NT2/D1 (cell line): ENCODE results near the gene HHIPL1.

Experiments used
- DNase-seq: peaks from one replicate; pipeline ENCODE4 v3.0.0-alpha.2; 2011; ENCODE audit warnings: low read depth, low spot score
- H3K27me3 ChIP-seq: 2 replicates; pipeline ENCODE4 v1.6.0; 2011; ENCODE audit warnings: mild to moderate bottlenecking; ENCODE audit not compliant: insufficient read length, insufficient read depth
- H3K36me3 ChIP-seq: 2 replicates; pipeline ENCODE4 v1.6.1; 2011; ENCODE audit warnings: mild to moderate bottlenecking, low read length, mixed read lengths; ENCODE audit not compliant: insufficient read depth, insufficient read length
- H3K4me1 ChIP-seq: 2 replicates; pipeline ENCODE4 v1.5.1; 2011; ENCODE audit not compliant: insufficient read depth, insufficient read length
- H3K4me3 ChIP-seq: 2 replicates; pipeline ENCODE4 v1.5.1; 2011; ENCODE audit warnings: low read depth; ENCODE audit not compliant: insufficient read length
- H3K9ac ChIP-seq: 2 replicates; pipeline ENCODE4 v1.6.0; 2011; ENCODE audit warnings: low read depth; ENCODE audit not compliant: insufficient read length
- H3K9me3 ChIP-seq: 2 replicates; pipeline ENCODE4 v1.5.1; 2011; ENCODE audit warnings: mild to moderate bottlenecking, low read length; ENCODE audit not compliant: insufficient read depth
- SUZ12 ChIP-seq: IDR thresholded peaks from 2 replicates; pipeline ENCODE4 v1.6.1; 2011; ENCODE audit not compliant: insufficient read length, insufficient read depth; ENCODE audit errors: extremely low read depth
- YY1 ChIP-seq: IDR thresholded peaks from 2 replicates; pipeline ENCODE4 v1.6.1; 2011; ENCODE audit not compliant: insufficient read length, insufficient read depth
- ZNF274 ChIP-seq: IDR thresholded peaks from 2 replicates; pipeline ENCODE4 v1.6.1; 2011; ENCODE audit warnings: mild to moderate bottlenecking, low read depth, low read length

The HHIPL1 gene

DNA sequence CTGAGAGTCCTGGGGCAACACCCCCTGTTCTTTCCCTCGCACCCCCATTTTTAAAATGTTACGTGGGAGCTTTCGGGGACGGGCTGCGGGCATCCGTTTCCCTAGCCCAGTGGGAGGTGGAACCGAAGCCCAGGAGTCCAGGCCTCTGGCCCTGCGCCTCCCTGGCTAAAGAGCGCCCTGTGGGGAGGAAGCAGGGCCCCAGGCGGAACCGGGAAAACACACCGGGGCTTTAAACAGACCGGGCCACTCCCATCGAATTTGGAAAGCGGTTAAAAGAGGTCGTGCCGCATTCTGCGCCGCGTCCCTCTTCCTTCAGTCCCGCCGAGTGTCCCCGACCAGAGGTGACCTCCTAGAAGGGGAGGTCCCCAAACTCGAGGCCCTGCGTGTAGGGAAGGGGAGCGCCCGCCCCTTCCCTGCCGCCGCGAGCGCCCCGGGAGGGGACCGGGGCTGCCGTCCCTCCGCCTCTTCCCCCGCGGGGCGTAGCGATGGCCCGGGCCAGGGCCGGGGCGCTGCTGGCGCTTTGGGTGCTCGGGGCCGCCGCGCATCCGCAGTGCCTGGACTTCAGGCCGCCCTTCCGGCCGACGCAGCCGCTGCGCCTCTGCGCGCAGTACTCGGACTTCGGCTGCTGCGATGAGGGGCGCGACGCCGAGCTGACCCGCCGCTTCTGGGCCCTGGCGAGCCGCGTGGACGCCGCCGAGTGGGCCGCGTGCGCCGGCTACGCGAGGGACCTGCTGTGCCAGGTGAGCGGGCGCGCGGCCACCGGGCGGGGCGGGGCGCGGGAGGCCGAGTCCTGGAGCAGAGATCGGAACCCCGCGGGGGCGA, at the start of gene HHIPL1:
HHIPL1 (plus strand) TSS at position 407 of the 822 bp plus-strand sequence; CDS start at position 486, 79 bp downstream.
- Histone ChIP-seq H3K4me3 (peak within 1 kb of the TSS; percentile 47), H3K27me3 (peaks cover 24% of the 10 kb centered on the region), H3K4me1 (peaks cover 3% of the 10 kb centered on the region), H3K9ac (peak within 1 kb of the TSS; percentile 76), H3K9me3 (no peaks in the 10 kb centered on the region), H3K36me3 (no peaks in the 10 kb centered on the region)
- DNase-seq = no peak
- TF ChIP-seq YY1 = no peak
- no peak for TF ChIP-seq SUZ12
- TF ChIP-seq ZNF274 = no peak

DNA sequence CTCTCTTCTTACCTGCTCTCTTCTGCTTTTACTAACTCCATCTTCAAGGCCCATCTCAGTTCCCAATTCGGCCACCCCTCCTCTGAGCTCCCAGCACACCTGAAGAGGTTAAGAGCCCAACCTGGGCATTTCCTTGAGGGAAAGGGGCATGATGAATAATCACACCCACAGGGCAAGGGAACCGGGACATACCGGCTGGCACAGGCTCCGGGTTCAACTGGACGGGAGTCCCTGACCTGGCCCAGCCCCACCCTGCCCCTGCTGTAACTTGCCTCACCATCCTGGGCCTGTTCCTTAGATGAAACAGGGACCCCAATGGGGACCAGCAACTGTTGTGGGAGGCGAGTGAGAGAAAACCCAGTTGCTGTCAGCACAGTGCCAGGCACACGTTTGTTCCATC, 49.4 kb upstream of the HHIPL1 start:
- no peaks in the 10 kb centered on the region for H3K27me3 ChIP-seq
- H3K4me3 ChIP-seq = no peak overlapping the region
- TF ChIP-seq YY1 (no peak), ZNF274 (no peak), SUZ12 (no peak)
- DNase-seq = no peak
- H3K4me1 ChIP-seq = peaks cover 18% of the 10 kb centered on the region
- no peak overlapping the region for H3K9ac ChIP-seq
- H3K9me3 ChIP-seq = no peaks in the 10 kb centered on the region
- H3K36me3 ChIP-seq = peaks cover 16% of the 10 kb centered on the region

GRCh38 chr14:99596071-99596627, 48.8 kb upstream of the HHIPL1 start:
- DNase-seq = no peak
- H3K4me3 ChIP-seq = no peak overlapping the region
- no peak overlapping the region for H3K9ac ChIP-seq
- no peaks in the 10 kb centered on the region for H3K27me3 ChIP-seq
- peaks cover 12% of the 10 kb centered on the region for H3K4me1 ChIP-seq
- H3K36me3 ChIP-seq = peaks cover 16% of the 10 kb centered on the region
- TF ChIP-seq YY1 = no peak
- TF ChIP-seq ZNF274 = no peak
- no peak for TF ChIP-seq SUZ12
- no peaks in the 10 kb centered on the region for H3K9me3 ChIP-seq

DNA sequence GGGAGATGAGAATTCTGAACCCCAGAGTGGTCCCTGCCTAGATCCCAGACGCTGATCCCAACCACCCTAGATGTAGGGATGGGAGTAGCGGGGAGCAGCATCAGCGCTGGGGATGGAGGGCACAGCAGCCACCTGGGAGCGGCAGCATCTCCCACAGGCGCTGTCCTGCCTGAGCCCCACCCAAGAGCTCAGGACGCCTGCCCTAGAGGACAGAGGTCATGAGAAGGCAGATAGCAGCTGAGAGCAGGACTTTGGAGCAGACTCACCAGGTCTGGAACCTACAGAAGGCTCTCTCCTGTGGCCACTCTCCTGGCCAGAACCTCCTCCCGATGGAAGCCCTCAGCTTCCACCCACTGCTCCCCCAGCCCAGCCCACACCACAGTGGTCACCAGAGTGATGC, 48.2 kb upstream of the HHIPL1 start:
- Histone ChIP-seq H3K36me3 (peaks cover 17% of the 10 kb centered on the region), H3K4me1 (peaks cover 12% of the 10 kb centered on the region), H3K27me3 (no peaks in the 10 kb centered on the region), H3K9me3 (no peaks in the 10 kb centered on the region), H3K4me3 (no peak overlapping the region), H3K9ac (no peak overlapping the region)
- no peak for TF ChIP-seq SUZ12
- TF ChIP-seq ZNF274 = no peak
- TF ChIP-seq YY1 = no peak
- no peak for DNase-seq

- no peak for DNase-seq
- peaks cover 5% of the 10 kb centered on the region for H3K4me1 ChIP-seq
- H3K4me3 ChIP-seq = no peak overlapping the region
- no peak overlapping the region for H3K9ac ChIP-seq
- TF ChIP-seq ZNF274 (no peak), YY1 (no peak), SUZ12 (no peak)
- H3K36me3 ChIP-seq = peaks cover 17% of the 10 kb centered on the region
- H3K9me3 ChIP-seq = no peaks in the 10 kb centered on the region
- H3K27me3 ChIP-seq = peaks cover 8% of the 10 kb centered on the region
Observed at GRCh38 chr14:99597911-99598600, 46.9 kb upstream of the HHIPL1 start.

DNA sequence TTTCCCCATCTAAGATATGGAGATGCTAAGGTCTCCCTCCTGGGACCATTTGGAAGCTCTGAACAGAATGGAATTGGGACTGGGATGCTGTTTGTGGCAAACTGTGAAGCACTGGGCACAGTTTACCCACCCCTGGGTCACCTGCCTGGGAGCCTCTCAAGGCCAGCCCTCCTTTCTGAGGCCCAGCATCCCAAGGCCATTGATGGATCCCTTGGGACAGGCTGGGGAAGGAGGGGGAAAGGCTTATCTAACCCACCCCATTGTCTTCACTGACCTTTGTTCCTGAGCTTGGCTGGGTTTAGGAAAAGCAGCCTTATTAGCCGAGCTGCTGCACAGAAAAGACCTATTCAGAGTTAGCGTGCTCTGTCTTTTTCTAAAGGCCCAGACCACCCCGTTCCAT, 46.2 kb upstream of the HHIPL1 start:
- peaks cover 12% of the 10 kb centered on the region for H3K27me3 ChIP-seq
- peaks cover 3% of the 10 kb centered on the region for H3K4me1 ChIP-seq
- peaks cover 17% of the 10 kb centered on the region for H3K36me3 ChIP-seq
- peak overlapping the region; percentile 22 for H3K9ac ChIP-seq
- no peaks in the 10 kb centered on the region for H3K9me3 ChIP-seq
- TF ChIP-seq YY1 (no peak), ZNF274 (no peak), SUZ12 (no peak)
- no peak overlapping the region for H3K4me3 ChIP-seq
- DNase-seq = no peak

GRCh38 chr14:99599393-99599792, 45.5 kb upstream of the HHIPL1 start:
- Histone ChIP-seq H3K4me1 (peaks cover 3% of the 10 kb centered on the region), H3K27me3 (peaks cover 12% of the 10 kb centered on the region), H3K4me3 (no peak overlapping the region), H3K9me3 (no peaks in the 10 kb centered on the region), H3K36me3 (peaks cover 17% of the 10 kb centered on the region), H3K9ac (no peak overlapping the region)
- TF ChIP-seq SUZ12 = no peak
- no peak for TF ChIP-seq YY1
- TF ChIP-seq ZNF274 = no peak
- DNase-seq = no peak
